Calu3 (cell line): Measurements from ENCODE around the gene MAN1A2. TPM values are rescaled to one million over a fixed set of nuclear protein-coding genes. Genes with fewer than 3 reads are reported as not detected.

Source experiments
- BruUV-seq: library from RNA; stranded (reverse); fragments of 400-500 nt; replicated peaks from 2 replicates; lab custom pipeline; 2021; lab: Mats Ljungman, UMichigan
- CTCF ChIA-PET: fragments of 300-600 bp; sonication (Branson Sonifier 250); formaldehyde crosslinking; loops from one replicate; lab custom pipeline; 2022; ENCODE audit warnings: antibody characterized with exemption; lab: Charles Lee
- DNase-seq: peaks from one replicate; pipeline ENCODE4 v3.0.0; 2022
- H3K27ac Mint-ChIP-seq: one replicate; pipeline ENCODE4 v1.8.0; 2022; ENCODE audit warnings: mixed read lengths; ENCODE audit not compliant: unreplicated experiment
- H3K27me3 Mint-ChIP-seq: one replicate; pipeline ENCODE4 v1.8.0; 2022; ENCODE audit warnings: mixed read lengths; ENCODE audit not compliant: unreplicated experiment
- H3K36me3 Mint-ChIP-seq: one replicate; pipeline ENCODE4 v1.8.0; 2022; ENCODE audit warnings: mild to moderate bottlenecking, moderate library complexity, mixed read lengths; ENCODE audit not compliant: insufficient read depth, unreplicated experiment
- H3K4me1 Mint-ChIP-seq: one replicate; pipeline ENCODE4 v1.8.0; 2022; ENCODE audit warnings: mild to moderate bottlenecking, low read depth, mixed read lengths; ENCODE audit not compliant: unreplicated experiment
- H3K4me3 Mint-ChIP-seq: one replicate; pipeline ENCODE4 v1.8.0; 2022; ENCODE audit warnings: mild to moderate bottlenecking, low read depth, moderate library complexity, mixed read lengths; ENCODE audit not compliant: unreplicated experiment
- H3K9me3 Mint-ChIP-seq: one replicate; pipeline ENCODE4 v1.8.0; 2022; ENCODE audit warnings: low read depth, mixed read lengths; ENCODE audit not compliant: unreplicated experiment
- CTCF ChIP-seq: fragments of 200-600 bp; IDR thresholded peaks from one replicate; pipeline ENCODE4 v1.8.0; 2022; ENCODE audit warnings: antibody characterized with exemption; ENCODE audit not compliant: unreplicated experiment
- intact Hi-C: fragments of 100-400 bp; cut with micrococcal nuclease; formaldehyde crosslinking; loops from one replicate; pipeline ENCODE4 v1.10.0; 2022; ENCODE audit not compliant: unreplicated experiment
- total RNA-seq: library from RNA; stranded (reverse); gene quantifications from 2 replicates; pipeline ENCODE4 v1.2.3, GENCODE V29; 2022

The MAN1A2 gene
- total RNA-seq, 1 experiment from 2014 or later: 28.2 TPM

DNA sequence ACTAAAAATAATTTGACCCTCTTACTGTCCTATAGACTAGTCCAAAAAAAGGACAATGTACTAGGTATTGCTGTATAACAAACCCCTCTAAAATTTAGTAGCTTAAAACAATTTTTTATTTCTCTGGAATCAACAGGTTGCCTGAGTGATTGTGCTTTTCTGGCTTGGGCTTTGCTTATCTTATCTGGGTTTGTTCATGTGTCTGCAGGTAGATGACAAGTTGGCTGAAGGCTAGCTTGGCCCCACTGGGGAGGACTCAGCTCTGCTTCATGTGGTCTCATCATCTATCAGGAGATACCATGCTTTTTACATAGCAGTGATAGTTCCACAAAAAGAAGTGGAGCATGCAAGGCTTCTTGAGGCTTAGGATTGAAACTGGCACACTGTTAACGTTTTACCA lies 114.2 kb downstream of the MAN1A2 start:
- TF ChIP-seq CTCF: no peak
- Mint-ChIP-seq H3K4me1 (no peaks in the 10 kb centered on the region), H3K9me3 (peaks cover 3% of the 10 kb centered on the region), H3K27me3 (no peaks in the 10 kb centered on the region), H3K27ac (no peak overlapping the region), H3K4me3 (no peak overlapping the region), H3K36me3 (no peaks in the 10 kb centered on the region)
- intact Hi-C loops: no loop called here
- DNase-seq: no peak
- BruUV-seq: no TSS peak
- CTCF ChIA-PET: no interaction called here

DNA sequence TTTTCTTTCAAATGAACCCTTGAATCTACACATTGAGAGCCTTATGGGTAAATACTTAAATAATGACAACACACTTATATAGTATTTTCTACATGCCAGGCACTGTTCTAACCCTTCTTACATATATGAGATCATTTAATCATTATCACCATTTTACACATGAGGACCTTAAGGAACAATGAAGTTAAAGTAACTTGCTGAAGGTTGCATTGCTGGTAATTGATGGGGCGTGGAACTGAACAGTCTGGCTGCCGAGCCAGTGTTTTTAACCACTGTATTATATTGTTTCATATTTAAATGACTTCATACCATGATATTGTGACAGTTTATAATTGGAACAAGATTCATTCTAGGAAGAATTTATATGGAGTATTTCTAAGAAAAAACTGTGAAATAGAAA lies 126.7 kb downstream of the MAN1A2 start:
- Mint-ChIP-seq H3K27ac (no peak overlapping the region), H3K4me3 (no peak overlapping the region), H3K36me3 (no peaks in the 10 kb centered on the region), H3K27me3 (no peaks in the 10 kb centered on the region), H3K9me3 (no peaks in the 10 kb centered on the region), H3K4me1 (no peaks in the 10 kb centered on the region)
- TF ChIP-seq CTCF: no peak
- no TSS peak for BruUV-seq
- no peak for DNase-seq
- intact Hi-C loops: loop anchor here (10.0 kb wide), 1 partner anchor 119 kb away; no protein-coding TSS in a partner anchor
- CTCF ChIA-PET: no interaction called here

GRCh38 chr1:117495068-117495467 lies 127.8 kb downstream of the MAN1A2 start:
- no peaks in the 10 kb centered on the region for H3K27me3 Mint-ChIP-seq
- H3K9me3 Mint-ChIP-seq: no peaks in the 10 kb centered on the region
- no peak overlapping the region for H3K27ac Mint-ChIP-seq
- intact Hi-C loops: loop anchor here (10.0 kb wide), 1 partner anchor 120 kb away; no protein-coding TSS in a partner anchor
- H3K4me3 Mint-ChIP-seq: no peak overlapping the region
- TF ChIP-seq CTCF: no peak
- BruUV-seq: no TSS peak
- no peak for DNase-seq
- H3K36me3 Mint-ChIP-seq: no peaks in the 10 kb centered on the region
- H3K4me1 Mint-ChIP-seq: no peaks in the 10 kb centered on the region
- CTCF ChIA-PET: interaction anchor here (0.6 kb wide), 1 partner anchor 47 kb away, joined by 11 read pairs; no protein-coding TSS in a partner anchor

GRCh38 chr1:117499071-117499470 lies 131.8 kb downstream of the MAN1A2 start:
- no TSS peak for BruUV-seq
- TF ChIP-seq CTCF: no peak
- CTCF ChIA-PET: no interaction called here
- H3K27ac Mint-ChIP-seq: no peak overlapping the region
- no peaks in the 10 kb centered on the region for H3K4me1 Mint-ChIP-seq
- intact Hi-C loops: loop anchor here (10.0 kb wide), 1 partner anchor 124 kb away; no protein-coding TSS in a partner anchor
- H3K9me3 Mint-ChIP-seq: no peaks in the 10 kb centered on the region
- H3K4me3 Mint-ChIP-seq: no peak overlapping the region
- no peaks in the 10 kb centered on the region for H3K36me3 Mint-ChIP-seq
- no peaks in the 10 kb centered on the region for H3K27me3 Mint-ChIP-seq
- DNase-seq: no peak
